Measurements from ENCODE around the gene TICAM2.

TICAM2 gene

GRCh38 chr5:115602591-115603125, 379 bp upstream of the TICAM2 start:
- no peak for ATAC-seq (ENCODE audit: insufficient read depth, low read depth)

GRCh38 chr5:115600766-115601165, 1.5 kb downstream of the TICAM2 start:
- Histone ChIP-seq H3K4me2 (ENCODE audit: insufficient read depth, low read length) (no peak overlapping the region), H3K4me3 (ENCODE audit: low read depth in 1 of 2, low read length in 2 of 2) (no peak overlapping the region), H4K20me1 (ENCODE audit: insufficient read depth, low read length) (no peaks in the 10 kb centered on the region), H3K36me3 (ENCODE audit: insufficient read depth, low read length) (peaks cover 24% of the 10 kb centered on the region), H3K9me3 (ENCODE audit: insufficient read depth, low read length, severe bottlenecking) (no peaks in the 10 kb centered on the region), H2AFZ (ENCODE audit: low read depth, low read length) (no peak overlapping the region), H3K27me3 (ENCODE audit: insufficient read depth, low read length, poor library complexity) (no peaks in the 10 kb centered on the region), H3K79me2 (ENCODE audit: insufficient read depth, low read length) (no peaks in the 10 kb centered on the region), H3K4me1 (ENCODE audit: insufficient read depth, low read length) (no peaks in the 10 kb centered on the region), H3K9ac (ENCODE audit: low read depth, low read length) (no peak overlapping the region), H3K27ac (ENCODE audit: low read length) (no peak overlapping the region)
- no peak for TF ChIP-seq EZH2 (IDR thresholded peaks at IDR 0.05; ENCODE audit: borderline replicate concordance, low read depth, low read length, severe bottlenecking)
- no peak for TF ChIP-seq CTCF (IDR thresholded peaks at IDR 0.05; ENCODE audit: borderline replicate concordance, extremely low read depth, low read length, poor library complexity, severe bottlenecking)
- DNase-seq (no peak), ATAC-seq (ENCODE audit: insufficient read depth, low read depth) (no peak)

More at GRCh38 chr5:115602591-115603125, 379 bp upstream of the TICAM2 start:
- peaks cover 27% of the 10 kb centered on the region for H3K36me3 ChIP-seq (ENCODE audit: insufficient read depth, low read length)
- H3K4me3 ChIP-seq (ENCODE audit: low read depth in 1 of 2, low read length in 2 of 2) = no peak overlapping the region
- H3K9me3 ChIP-seq (ENCODE audit: insufficient read depth, low read length, severe bottlenecking) = no peaks in the 10 kb centered on the region
- H4K20me1 ChIP-seq (ENCODE audit: insufficient read depth, low read length) = no peaks in the 10 kb centered on the region
- no peaks in the 10 kb centered on the region for H3K27me3 ChIP-seq (ENCODE audit: insufficient read depth, low read length, poor library complexity)
- no peak overlapping the region for H3K27ac ChIP-seq (ENCODE audit: low read length)
- no peaks in the 10 kb centered on the region for H3K4me1 ChIP-seq (ENCODE audit: insufficient read depth, low read length)
- no peak overlapping the region for H3K4me2 ChIP-seq (ENCODE audit: insufficient read depth, low read length)
- H2AFZ ChIP-seq (ENCODE audit: low read depth, low read length) = no peak overlapping the region
- TF ChIP-seq EZH2 (IDR thresholded peaks at IDR 0.05; ENCODE audit: borderline replicate concordance, low read depth, low read length, severe bottlenecking) (no peak), CTCF (IDR thresholded peaks at IDR 0.05; ENCODE audit: borderline replicate concordance, extremely low read depth, low read length, poor library complexity, severe bottlenecking) (no peak)
- no peak overlapping the region for H3K9ac ChIP-seq (ENCODE audit: low read depth, low read length)
- no peak for DNase-seq
- H3K79me2 ChIP-seq (ENCODE audit: insufficient read depth, low read length) = no peaks in the 10 kb centered on the region

GRCh38 chr5:115599924-115600323, 2.4 kb downstream of the TICAM2 start:
- no peaks in the 10 kb centered on the region for H3K4me1 ChIP-seq (ENCODE audit: insufficient read depth, low read length)
- no peaks in the 10 kb centered on the region for H4K20me1 ChIP-seq (ENCODE audit: insufficient read depth, low read length)
- H3K36me3 ChIP-seq (ENCODE audit: insufficient read depth, low read length) = peaks cover 16% of the 10 kb centered on the region
- no peaks in the 10 kb centered on the region for H3K27me3 ChIP-seq (ENCODE audit: insufficient read depth, low read length, poor library complexity)
- TF ChIP-seq EZH2 (IDR thresholded peaks at IDR 0.05; ENCODE audit: borderline replicate concordance, low read depth, low read length, severe bottlenecking) (no peak), CTCF (IDR thresholded peaks at IDR 0.05; ENCODE audit: borderline replicate concordance, extremely low read depth, low read length, poor library complexity, severe bottlenecking) (no peak)
- no peak for ATAC-seq (ENCODE audit: insufficient read depth, low read depth)
- H2AFZ ChIP-seq (ENCODE audit: low read depth, low read length) = no peak overlapping the region
- no peaks in the 10 kb centered on the region for H3K9me3 ChIP-seq (ENCODE audit: insufficient read depth, low read length, severe bottlenecking)
- H3K9ac ChIP-seq (ENCODE audit: low read depth, low read length) = no peak overlapping the region
- no peak overlapping the region for H3K4me2 ChIP-seq (ENCODE audit: insufficient read depth, low read length)
- no peak overlapping the region for H3K27ac ChIP-seq (ENCODE audit: low read length)
- H3K79me2 ChIP-seq (ENCODE audit: insufficient read depth, low read length) = no peaks in the 10 kb centered on the region
- no peak overlapping the region for H3K4me3 ChIP-seq (ENCODE audit: low read depth in 1 of 2, low read length in 2 of 2)
- no peak for DNase-seq

Measured in DND-41 (cell line).